ENCODE results near the gene CFAP54.
"Not testable (repeated sequence)": the region's sequence is repeated elsewhere in the genome, so short reads cannot be mapped to it uniquely, and the experiment has no call there.

CFAP54 gene

DNA sequence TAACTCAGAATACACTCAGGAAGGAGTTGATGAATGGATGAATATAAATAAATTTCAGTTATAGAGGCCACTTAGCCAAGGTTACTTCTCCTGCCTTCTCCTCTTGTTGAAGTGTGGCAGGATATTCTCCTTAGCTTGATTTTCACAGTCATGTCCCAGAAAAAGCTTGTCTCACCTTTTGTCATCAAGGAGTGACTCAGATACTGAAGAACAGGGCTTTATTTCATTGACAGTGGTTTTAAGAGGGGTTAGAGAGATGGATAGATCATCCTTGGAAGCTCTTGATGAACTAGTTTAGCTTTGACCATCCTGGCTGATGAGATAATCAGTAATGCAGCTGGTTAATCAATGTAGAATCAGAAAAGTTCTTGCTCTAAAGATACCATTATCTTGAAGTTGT is 35.0 kb upstream of the CFAP54 start:
- no peak for TF ChIP-seq CTCF (conservative IDR thresholded peaks at IDR 0.05; ENCODE audit: low read depth, low read length)
- Histone ChIP-seq H3K9ac (no peak overlapping the region), H2AFZ (ENCODE audit: low read depth) (no peak overlapping the region), H3K4me2 (no peak overlapping the region), H3K4me1 (ENCODE audit: low read depth, poor library complexity, severe bottlenecking) (no peaks in the 10 kb centered on the region), H3K36me3 (ENCODE audit: insufficient read depth) (no peaks in the 10 kb centered on the region), H3K4me3 (IDR thresholded peaks at IDR 0.05; ENCODE audit: insufficient read depth, low read depth, low read length) (no peak overlapping the region), H3K27ac (no peak overlapping the region), H4K20me1 (ENCODE audit: insufficient read depth) (no peaks in the 10 kb centered on the region), H3K79me2 (ENCODE audit: insufficient read depth, low read depth) (no peaks in the 10 kb centered on the region), H3K27me3 (ENCODE audit: insufficient read depth, low read depth) (no peaks in the 10 kb centered on the region)

GRCh38 chr12:96456265-96456974 is 33.0 kb upstream of the CFAP54 start:
- no peak overlapping the region for H3K4me2 ChIP-seq
- no peak overlapping the region for H3K27ac ChIP-seq
- H3K27me3 ChIP-seq (ENCODE audit: insufficient read depth, low read depth): no peaks in the 10 kb centered on the region
- H3K4me3 ChIP-seq (IDR thresholded peaks at IDR 0.05; ENCODE audit: insufficient read depth, low read depth, low read length): no peak overlapping the region
- H3K9ac ChIP-seq: no peak overlapping the region
- H2AFZ ChIP-seq (ENCODE audit: low read depth): no peak overlapping the region
- no peak for TF ChIP-seq CTCF (conservative IDR thresholded peaks at IDR 0.05; ENCODE audit: low read depth, low read length)
- H3K79me2 ChIP-seq (ENCODE audit: insufficient read depth, low read depth): no peaks in the 10 kb centered on the region
- no peaks in the 10 kb centered on the region for H4K20me1 ChIP-seq (ENCODE audit: insufficient read depth)
- no peaks in the 10 kb centered on the region for H3K4me1 ChIP-seq (ENCODE audit: low read depth, poor library complexity, severe bottlenecking)
- H3K36me3 ChIP-seq (ENCODE audit: insufficient read depth): no peaks in the 10 kb centered on the region

DNA sequence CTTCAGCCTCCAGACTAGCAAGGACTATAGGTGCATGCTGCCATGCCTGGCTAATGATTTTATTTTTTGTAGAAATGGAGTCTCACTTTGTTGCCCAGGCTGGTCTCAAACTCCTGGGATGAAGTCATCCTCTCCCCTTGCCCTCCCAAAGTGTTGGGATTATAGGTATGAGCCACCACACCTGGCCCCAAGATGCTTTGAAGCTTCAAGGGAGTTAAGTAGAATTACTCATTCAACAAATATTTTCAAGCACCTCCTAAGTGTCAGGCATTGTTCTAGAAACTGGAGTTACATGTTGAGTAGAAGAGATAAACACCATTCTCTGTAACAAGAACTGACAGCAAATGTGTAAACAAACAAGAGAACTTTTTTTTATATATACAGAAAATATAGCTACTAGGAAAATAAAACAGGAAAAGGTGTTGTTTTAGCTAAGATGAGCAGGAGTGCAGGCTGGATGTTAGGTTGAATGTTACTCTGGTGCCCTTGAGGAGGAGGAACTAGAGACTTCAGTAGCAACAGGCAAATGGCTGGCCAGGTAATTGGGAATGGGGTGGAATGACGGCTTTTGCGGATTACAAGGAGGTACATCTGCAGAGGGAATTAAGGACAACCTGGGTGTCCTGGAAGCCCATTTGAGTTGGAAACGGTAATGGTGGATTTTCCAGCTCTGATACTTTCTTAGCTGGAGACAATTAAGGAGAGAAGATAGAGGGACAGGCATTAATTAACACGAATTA is 32.0 kb upstream of the CFAP54 start:
- H3K27ac ChIP-seq: no peak overlapping the region
- no peaks in the 10 kb centered on the region for H3K79me2 ChIP-seq (ENCODE audit: insufficient read depth, low read depth)
- no peak overlapping the region for H3K9ac ChIP-seq
- no peaks in the 10 kb centered on the region for H4K20me1 ChIP-seq (ENCODE audit: insufficient read depth)
- H3K27me3 ChIP-seq (ENCODE audit: insufficient read depth, low read depth): no peaks in the 10 kb centered on the region
- TF ChIP-seq CTCF (conservative IDR thresholded peaks at IDR 0.05; ENCODE audit: low read depth, low read length): no peak
- no peak overlapping the region for H3K4me2 ChIP-seq
- H2AFZ ChIP-seq (ENCODE audit: low read depth): no peak overlapping the region
- H3K4me1 ChIP-seq (ENCODE audit: low read depth, poor library complexity, severe bottlenecking): no peaks in the 10 kb centered on the region
- H3K4me3 ChIP-seq (IDR thresholded peaks at IDR 0.05; ENCODE audit: insufficient read depth, low read depth, low read length): no peak overlapping the region
- no peaks in the 10 kb centered on the region for H3K36me3 ChIP-seq (ENCODE audit: insufficient read depth)

GRCh38 chr12:96459281-96459680 is 30.1 kb upstream of the CFAP54 start:
- not testable (repeated sequence) for H3K4me3 ChIP-seq (IDR thresholded peaks at IDR 0.05; ENCODE audit: insufficient read depth, low read depth, low read length); H3K36me3 ChIP-seq (ENCODE audit: insufficient read depth); H2AFZ ChIP-seq (ENCODE audit: low read depth); H3K27me3 ChIP-seq (ENCODE audit: insufficient read depth, low read depth); H3K79me2 ChIP-seq (ENCODE audit: insufficient read depth, low read depth); H4K20me1 ChIP-seq (ENCODE audit: insufficient read depth); H3K4me2 ChIP-seq; H3K9ac ChIP-seq; H3K27ac ChIP-seq; H3K4me1 ChIP-seq (ENCODE audit: low read depth, poor library complexity, severe bottlenecking)
